GM04504 (cell line): ENCODE results near the gene LRRC15.

Source experiments
- DNase-seq: peaks from one replicate; pipeline ENCODE4 v3.0.0-alpha.2; 2012; ENCODE audit warnings: low read depth

Gene LRRC15

DNA sequence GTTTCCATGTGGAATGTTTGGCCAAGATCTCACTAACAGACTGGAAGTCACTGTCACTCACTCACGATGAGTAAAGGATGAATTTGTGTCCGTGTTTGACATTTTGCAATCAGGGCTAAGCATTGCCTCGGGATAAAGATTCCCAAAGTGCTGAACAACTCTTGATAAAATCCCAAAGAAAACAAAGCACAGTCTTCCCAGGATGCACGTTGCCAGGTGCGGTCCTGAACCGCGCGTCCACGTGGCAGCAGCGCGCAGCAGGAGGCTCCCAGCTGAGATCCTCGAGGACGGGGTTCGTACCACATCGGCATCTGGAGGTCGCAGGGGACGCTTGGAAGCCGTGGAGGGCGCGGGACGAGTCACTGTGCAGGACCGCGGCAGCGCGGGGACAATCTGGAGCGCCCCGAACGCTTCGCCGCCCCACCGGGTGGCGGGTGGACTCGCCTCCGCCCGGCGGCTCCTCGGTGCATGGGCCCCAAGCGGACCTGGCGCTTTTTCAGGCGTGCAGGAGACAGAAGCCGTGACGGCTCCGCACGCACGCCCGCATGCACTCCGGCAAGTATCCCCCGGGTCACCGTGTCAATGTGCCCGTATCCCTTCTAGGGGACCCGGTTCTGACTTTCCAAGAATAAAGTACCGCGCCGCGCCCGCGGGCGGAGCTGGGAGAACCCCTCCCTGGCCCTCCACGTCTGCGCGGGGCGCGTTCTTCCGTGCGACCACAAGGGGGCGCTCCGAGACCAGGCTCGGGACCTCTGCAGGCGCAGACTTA, 36.1 kb downstream of the LRRC15 start:
- peak; percentile 64 for DNase-seq

DNA sequence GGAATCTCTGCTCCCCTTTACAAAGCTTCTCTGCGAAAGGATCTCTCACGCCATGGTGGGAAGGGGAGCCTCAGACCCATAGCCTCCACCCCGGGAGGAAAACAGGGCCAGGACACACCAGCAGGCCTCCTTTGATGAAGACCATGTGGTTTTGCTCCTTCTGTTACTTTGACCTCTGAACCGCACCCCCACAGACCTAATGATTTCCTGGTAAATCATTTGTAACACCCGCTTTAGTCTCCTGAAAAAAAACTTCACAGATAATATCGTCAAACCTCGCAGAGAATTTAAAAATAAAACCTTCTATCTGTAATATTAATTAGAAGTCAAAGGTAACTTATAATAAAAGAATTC, 36.7 kb downstream of the LRRC15 start:
- DNase-seq, result no peak

DNA sequence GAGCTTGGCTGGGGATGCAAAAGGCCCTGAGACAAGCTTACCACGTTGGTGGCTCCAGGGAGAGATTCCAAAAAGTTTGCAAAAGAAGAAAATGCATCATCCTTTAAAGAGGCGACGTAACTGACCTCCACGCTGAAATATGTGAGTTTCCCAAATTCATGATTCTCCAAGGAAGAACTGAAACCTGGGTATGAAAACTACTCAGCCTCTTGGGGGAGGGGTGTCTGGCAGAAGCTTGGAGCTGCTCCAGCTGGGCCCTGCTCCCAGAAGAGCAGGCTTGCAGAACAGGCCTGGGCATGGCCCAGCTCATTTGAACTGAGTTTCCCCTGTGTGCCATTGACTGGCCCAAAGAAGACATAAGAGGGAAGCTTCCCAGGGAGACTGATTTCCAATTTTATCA, 39.0 kb downstream of the LRRC15 start:
- DNase-seq, result no peak

DNA sequence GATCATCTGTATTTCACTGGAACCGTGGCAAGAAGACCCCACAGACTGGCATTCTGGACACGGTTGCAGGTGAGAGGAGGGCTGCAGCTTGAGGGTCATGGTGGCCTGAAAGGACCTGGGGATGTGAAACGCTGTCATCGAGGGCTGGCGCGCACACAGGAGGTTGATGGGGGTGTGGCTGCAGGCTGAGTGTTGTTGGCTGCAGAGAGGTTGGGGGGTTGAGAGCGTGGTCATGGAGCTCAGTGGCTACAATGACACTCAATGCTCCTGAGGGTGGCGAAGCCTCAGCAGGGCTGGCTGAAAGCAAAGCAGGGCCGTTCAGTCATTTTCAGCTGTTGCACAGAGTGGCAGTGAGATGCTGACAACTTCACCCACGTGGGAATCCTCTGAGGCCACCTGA, 39.4 kb downstream of the LRRC15 start:
- no peak for DNase-seq

DNA sequence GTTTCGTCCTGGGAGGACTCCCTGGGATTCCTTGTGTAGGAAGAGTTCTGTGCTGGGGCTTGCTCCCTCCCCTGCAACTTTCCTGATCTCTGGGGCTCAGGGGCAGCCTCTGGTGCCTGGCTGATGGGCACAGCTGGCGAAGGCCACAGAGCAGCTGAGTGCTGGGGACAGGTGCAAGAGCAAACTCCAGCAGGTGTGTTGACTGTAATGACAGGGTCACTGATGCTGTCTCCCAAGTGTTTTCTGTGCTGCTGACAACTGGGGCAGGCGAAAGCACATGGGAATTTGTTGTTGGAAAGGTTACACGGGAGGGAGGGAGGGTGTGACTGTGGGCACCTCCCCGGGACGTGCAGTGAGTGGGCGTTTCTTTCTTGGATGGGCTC, 40.0 kb downstream of the LRRC15 start:
- DNase-seq, result no peak

DNA sequence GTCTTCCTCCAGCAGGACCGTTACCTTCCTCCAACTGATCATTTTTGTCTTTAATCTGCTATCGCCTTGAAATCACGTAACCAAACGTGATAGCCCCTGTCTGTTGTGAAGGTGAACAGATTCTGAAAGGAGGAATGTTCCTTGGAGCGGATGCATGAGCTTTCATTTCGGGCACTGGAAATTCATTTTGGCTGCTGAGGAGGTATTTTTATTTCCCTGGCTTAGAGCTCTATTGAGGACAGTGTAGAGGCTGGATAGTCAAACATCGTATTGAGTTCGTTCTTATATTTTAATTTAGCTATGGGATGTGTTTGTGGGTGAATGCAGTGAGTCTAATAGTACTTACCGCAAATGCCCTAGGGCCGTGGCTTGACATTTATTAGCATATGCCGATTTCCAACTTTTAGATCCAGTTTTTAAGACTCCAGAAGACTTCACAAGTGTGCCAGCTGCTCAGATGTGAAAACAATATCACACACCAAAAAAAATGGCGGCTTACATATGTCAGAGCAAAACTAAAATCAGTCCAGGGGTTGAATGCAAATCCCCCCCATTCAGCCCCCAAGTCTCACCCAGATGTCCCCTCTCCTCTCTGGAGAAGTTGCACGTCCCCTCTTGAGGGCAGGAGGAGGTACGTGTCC, 40.5 kb downstream of the LRRC15 start:
- DNase-seq, result no peak

DNA sequence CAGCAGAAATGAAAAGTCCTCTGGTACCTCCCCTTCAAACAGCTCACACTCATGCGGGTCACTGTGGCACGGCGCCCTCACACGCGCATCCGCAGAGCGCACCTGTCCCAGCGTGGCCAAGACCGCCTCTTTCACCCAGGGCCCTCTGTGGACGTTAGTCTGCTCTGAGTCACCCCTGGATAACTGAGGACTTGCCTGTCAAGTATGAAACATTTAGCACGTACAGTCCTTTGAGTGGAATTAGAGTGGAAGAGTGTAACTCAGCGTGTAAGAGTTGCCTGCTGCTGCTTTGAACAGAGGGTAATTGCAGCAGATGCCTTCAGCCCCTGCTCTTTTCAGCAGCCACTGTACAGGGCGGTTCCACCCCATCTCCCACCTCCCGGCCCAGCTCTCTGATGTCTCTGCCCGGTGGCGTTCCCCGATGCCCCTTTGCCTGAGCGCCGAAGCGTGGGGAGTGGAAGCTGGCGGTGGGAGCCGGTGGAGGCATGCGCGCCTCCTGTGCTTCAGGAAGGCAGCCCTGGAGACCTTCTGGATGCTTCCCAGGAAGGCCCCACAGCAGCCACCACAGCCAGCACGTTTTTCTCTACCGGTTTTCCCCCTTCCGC, 41.4 kb downstream of the LRRC15 start:
- DNase-seq, result no peak

DNA sequence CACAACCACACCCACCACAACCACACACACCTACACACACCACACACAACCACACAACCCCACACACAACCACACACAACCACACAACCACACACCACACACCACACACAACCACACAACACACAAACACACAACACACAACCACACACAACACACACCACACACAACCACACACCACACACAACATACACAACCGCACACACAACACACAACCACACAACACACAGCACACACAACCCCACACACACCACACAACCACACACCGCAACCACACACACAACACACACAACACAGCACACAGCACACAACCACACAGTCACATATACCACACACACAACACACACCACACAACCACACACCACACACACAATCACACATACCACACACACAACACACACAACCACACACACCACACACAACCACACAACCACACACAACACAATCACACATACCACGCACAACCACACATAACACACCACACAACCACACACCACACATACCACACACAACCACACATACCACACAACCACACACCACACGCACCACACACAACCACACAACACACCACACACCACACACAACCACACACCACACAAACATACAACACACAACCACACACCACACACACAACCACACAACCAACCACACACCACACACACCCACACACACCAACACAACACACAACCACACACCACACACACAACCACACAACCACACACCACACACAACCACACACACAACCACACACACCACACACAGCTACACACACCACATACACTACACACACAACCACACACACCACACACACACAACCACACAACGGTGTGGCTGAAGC, 42.1 kb downstream of the LRRC15 start:
- no peak for DNase-seq

DNA sequence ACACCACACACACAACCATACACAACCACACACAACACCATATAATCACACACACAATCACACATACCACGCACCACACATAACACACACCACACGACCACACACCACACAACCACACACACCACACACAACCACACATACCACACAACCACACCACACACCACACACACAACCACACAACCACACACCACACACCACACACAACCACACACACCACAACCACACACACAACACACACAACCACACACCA, 42.6 kb downstream of the LRRC15 start:
- no peak for DNase-seq

DNA sequence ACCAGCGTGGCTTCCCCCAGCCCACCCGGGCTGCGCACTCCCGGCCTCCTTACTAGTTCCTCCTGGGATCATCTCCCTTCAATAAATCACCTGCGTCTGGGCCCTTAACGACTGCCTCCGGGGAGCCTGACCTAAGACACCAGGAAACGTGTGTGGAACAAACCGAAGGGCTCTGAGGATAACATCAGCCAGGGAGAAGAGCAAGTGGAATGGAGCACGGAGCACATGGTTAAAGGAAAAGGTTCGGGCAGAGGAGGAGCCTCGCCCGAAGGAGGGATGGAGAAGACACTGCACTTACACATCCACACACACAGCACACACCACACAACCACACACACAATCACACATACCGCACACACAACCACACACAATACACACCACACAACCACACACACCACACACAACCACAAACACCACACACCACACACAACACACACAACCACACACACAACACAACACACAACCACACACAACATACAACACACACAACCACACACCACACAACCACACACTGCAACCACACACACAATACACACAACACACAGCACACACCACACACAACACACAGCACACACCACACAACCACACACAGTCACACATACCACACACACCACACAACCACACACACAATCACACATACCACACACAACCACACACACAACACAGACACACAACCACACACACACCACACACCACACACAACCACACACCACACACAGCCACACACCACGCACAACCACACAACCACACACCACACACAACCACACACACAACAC, 43.2 kb downstream of the LRRC15 start:
- no peak for DNase-seq

DNA sequence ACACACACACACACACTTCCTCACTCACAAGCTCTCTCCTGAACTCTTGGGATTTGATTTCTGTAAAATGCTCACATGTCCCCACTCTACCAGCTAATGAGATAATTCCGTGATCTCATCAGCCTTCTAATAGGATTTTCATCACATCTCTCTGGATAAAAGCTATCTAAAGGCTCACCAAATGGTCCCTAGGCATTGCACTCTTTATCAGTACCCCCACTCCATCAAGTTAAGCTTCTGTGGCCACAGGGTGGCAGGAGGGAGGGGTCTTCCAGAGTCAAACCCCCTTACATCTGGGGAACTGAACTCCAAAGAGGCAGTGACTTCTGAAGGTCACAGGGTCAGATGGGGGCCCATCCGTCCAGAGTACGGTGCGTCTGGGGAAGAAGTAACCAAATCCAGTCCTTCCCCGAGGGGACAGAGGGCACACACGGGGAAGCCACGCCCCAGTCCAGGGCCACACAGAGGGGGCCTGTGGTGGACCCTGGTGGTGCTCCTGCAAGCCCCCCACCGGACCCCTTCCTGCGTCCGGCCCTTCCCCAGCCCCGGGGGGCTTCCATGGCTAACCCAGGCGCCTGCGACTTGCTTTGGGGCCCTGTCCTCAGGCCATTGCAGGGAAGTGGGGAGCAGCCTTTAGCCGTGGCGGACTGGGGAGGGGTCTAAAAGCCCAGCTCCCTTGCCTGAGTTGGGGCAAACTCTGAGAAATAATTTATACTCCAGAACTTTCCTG, 44.0 kb downstream of the LRRC15 start:
- no peak for DNase-seq

DNA sequence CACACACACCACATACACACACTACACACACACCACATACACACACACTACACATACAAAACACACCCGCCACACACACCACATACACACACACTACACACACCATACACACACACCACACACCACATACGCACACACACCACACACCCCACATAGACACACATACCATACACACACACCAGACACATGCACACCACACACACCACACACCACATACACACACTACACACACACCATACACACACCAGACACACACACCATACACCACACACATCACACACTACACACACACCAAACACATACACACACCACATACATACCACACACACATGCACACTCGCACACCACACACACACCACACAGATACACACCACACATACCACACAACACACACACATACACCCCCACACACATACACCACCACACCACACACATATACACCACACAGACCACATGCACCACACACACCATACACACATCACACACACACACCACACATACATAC, 44.7 kb downstream of the LRRC15 start:
- no peak for DNase-seq

DNA sequence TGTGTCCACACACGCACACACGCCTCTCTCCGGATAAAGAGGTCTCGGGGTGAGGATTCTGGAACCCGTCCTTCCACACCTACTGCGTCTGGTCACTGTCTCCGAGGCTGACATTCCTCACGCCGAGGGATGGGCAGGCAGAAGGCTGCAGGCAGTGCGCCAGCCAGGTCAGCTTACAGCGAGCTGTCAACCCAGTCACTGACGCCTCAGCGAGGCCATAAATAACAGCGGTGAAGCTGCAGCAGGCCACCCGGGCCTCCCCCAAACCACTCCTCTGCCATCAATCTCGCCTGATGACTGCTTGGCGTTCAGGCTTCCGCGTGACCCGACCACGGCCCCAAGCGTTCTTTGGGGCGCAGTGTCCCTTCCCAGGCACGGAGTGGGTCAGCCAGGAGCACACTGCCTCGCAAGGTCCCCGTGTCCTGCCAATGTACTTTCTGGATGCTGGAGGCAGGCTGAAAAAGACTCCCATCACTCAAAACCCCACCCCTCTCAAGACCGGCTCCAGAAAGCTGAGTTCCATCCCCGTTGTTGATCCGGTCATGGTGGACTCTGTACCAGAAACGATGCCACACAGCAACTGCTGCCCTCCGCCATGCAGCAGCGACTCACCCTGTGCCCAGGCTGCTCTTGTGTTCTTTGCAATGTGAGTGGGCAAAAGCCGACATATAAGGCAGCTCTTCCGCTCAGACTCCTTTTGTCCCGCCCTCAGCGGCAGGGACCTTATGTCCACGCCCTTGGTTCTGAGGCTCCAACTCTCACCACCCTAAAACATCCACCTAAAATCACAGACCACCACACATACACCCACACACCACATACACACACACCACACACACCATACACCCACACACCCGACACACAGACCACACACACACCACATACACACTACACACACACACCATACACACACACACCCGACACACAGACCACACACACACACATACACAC, 45.5 kb downstream of the LRRC15 start:
- no peak for DNase-seq

DNA sequence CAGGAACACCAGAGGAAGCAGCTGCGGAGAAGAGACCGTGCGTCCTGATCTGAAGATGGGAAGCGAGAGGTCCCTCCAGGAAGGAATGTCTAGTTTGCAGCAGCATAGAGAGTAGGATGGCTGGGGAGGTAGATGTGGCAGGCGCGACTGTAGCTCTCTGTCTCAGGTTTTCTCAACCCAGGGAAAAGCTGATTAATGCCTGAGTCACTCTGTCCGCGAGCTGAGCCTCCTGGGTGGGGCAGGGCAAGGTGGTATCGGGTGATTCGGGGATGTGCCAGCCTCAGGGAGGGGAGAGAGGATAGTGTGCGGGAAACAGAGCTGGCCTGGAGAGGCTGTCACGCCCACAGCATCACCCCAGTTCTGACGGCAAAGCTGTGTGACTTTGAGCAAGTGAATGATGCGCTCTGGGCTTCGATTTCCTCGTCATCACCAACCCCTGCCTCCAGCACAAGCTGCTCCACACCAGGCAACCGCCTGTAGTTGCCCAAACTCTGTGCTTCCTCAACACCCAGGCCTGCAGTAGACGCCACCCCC, 46.8 kb downstream of the LRRC15 start:
- peak; percentile 31 for DNase-seq

DNA sequence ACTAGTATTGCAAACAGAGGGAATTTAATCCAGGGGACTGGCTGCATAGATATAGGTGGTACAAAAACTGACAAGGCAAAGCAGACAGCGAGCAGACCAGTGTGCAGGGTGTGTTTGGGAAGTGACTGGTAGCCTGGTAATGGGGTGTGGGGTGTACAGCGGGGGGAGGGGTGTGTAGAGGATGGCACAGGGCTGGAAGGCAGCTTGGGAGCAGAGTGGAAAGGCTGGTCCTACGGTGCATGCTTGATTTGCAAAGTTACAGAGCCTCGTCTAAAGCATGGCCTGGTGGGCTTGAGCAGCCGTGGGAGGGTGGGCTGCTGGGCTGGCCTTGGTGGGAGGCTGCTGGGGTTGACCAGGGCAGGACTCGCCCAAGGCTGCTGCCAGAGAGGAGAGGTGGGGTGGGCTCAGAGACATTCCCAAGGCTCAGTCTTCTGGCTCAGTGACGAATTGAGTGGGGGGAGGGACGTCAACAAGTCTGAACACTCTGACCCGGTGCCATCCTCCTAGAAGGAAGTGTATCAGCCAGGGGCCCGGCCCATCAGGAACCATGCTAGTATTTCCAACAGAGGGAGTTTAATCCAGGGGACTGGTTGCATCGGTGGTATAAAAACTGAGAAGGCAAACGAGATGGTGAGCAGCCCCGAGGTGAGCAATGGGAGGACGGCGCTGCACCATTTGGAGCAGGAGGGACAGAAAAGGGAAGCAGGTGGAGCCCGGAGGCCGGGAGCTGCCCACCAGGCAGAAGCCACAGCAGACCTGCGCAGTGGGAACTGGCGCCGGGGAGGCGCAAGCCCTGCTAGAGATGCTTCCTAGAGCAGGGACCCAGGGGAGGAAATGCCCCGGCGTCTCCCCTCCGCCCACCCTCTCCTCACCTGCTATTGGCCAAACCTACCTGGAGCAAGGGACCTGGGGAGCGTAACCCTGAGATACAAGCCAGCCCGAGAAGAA, 47.6 kb downstream of the LRRC15 start:
- DNase-seq, result no peak

DNA sequence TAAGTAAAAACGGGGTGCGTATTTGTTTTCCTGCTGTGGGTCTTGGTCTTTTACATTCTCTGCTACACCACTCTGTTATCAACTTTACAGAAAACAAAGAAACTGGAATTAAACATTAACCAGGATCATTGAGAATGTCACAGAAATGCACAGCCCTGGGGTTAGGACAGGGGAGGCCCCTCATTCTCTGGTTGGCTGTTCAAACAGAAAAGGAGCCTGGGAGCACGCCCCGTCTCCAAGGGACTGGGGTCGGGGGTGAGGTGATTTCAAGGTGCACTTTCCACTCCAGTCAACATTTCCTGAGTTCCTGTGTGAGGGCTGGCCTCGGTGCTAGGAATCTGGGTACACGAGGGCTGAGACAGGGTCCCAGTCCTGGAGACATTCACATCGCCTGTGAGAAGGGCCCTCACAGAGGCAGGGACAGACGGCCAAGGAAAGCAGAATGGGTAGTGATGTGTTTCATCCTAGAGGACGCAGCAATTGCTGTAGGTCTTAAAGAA, 48.7 kb downstream of the LRRC15 start:
- DNase-seq, result no peak

DNA sequence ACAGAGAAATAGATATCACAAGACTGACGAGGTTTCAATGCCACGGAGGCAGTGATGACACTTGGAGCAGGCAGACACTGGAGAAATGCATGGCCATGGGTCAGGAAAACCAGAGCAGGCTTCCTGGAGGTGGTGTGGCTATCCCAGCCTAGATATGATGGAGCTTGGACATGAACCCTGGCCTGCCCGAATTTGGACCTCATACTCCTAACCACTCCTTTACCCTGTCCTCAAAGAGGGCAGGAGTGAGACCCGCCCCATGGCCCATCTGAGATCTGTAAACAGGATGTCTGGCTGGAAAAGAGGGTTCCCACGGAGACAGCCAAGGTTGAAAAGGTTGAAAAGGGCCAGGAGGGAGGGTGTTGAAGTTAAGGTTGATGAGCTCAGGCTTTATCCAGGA, 49.4 kb downstream of the LRRC15 start:
- no peak for DNase-seq

DNA sequence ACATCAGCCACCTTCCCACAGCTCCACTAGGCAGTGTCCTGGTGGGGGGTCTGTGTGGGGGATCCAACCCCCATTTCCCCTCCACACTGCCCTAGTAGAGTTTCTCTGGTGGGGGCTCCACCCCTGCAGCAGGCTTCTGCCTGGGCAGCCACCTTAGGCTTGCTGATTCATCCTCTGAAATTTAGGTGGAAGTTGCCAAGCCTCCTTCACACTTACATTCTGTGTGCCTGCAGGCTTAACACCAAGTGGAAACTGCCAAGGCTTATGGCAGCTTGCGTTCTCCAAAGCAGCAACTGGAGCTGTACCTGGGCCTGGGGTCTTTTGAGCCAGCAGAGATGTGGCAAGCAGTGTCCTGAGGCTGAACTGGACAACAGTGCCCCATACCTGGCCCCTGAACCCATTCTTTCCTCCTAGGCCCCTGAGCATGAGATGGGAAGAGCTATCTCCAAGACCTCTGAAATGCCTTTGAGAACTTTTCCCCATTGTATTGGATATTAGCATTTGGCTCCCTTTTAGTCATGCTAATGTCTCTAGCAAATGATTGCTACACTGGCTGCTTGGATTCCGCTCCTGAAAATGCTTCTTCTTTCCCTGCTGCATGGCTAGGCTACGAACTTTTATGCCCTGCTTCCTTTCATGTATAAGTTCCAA, 50.9 kb downstream of the LRRC15 start:
- no peak for DNase-seq
